ENCODE measurements around the gene LSM14B.

Gene LSM14B

DNA sequence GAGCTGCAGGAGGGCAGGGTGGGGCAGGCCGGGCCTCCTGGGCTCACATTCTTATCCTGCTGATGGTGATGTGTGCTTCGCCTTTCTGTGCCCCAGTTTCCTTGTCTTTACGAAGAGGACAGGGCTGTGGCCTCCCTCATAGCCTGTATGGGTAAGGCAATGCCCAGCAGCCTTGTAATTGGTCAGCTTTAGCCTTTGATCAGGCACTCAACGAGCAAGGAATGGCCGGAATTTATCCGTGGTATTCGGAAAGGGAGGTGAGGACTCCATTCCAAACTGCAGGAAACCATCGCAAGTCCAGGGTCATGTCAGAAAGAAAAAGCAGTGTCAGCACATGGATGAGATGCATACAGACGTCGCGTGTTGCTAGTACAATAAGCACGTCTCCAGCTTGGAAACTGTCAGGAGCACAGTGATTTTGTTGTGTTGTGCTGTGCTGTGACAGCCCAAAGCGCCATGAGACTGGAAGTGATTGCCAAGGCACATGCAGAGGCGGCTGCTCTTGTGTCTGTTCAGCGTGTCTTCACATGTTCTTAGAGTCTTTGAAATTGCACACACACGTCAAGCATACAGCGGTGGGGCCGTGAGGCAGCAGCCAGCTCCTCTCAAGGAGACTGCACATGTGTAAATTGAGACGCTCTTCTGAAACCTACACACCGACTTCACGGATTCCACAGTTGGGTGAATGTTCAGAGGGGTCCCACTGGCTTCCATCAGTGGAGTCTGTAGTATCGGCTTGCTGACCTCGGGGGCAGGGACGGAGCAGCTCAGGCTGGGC lies 27.4 kb downstream of the LSM14B start:
- Histone ChIP-seq H3K27me3 (no peaks in the 10 kb centered on the region), H3K4me1 (0 out of 2 replicates have a peak, but pooled peaks cover 2% of the 10 kb centered on the region), H3K9me3 (no peaks in the 10 kb centered on the region), H3K4me3 (ENCODE audit: low read depth, low read length) (no peak overlapping the region), H3K36me3 (peaks cover 45% of the 10 kb centered on the region)
- TF ChIP-seq CTCF (IDR thresholded peaks at IDR 0.05; ENCODE audit: low read depth, low read length): no peak
- no peak for DNase-seq

- peaks cover 43% of the 10 kb centered on the region for H3K36me3 ChIP-seq
- no peak for TF ChIP-seq CTCF (IDR thresholded peaks at IDR 0.05; ENCODE audit: low read depth, low read length)
- DNase-seq: no peak
- no peaks in the 10 kb centered on the region for H3K9me3 ChIP-seq
- no peaks in the 10 kb centered on the region for H3K27me3 ChIP-seq
- H3K4me1 ChIP-seq: peaks cover 2% of the 10 kb centered on the region; the same call in 1 of the 2 replicates
- H3K4me3 ChIP-seq (ENCODE audit: low read depth, low read length): no peak overlapping the region
These were observed 28.0 kb downstream of the LSM14B start for GRCh38 chr20:62150310-62150575.

GRCh38 chr20:62151225-62151624 lies 28.9 kb downstream of the LSM14B start:
- Histone ChIP-seq H3K9me3 (no peaks in the 10 kb centered on the region), H3K27me3 (no peaks in the 10 kb centered on the region), H3K4me3 (ENCODE audit: low read depth, low read length) (no peak overlapping the region), H3K36me3 (peaks cover 51% of the 10 kb centered on the region), H3K4me1 (peaks cover 12% of the 10 kb centered on the region)
- DNase-seq: no peak
- no peak for TF ChIP-seq CTCF (IDR thresholded peaks at IDR 0.05; ENCODE audit: low read depth, low read length)

GRCh38 chr20:62151835-62152364 lies 29.6 kb downstream of the LSM14B start:
- peaks cover 18% of the 10 kb centered on the region for H3K4me1 ChIP-seq
- H3K36me3 ChIP-seq: peaks cover 48% of the 10 kb centered on the region

GRCh38 chr20:62155428-62156253 lies 33.4 kb downstream of the LSM14B start:
- TF ChIP-seq CTCF (IDR thresholded peaks at IDR 0.05; ENCODE audit: low read depth, low read length): no peak
- H3K27me3 ChIP-seq: no peaks in the 10 kb centered on the region
- H3K4me3 ChIP-seq (ENCODE audit: low read depth, low read length): no peak overlapping the region
- no peak for DNase-seq
- peaks cover 28% of the 10 kb centered on the region for H3K4me1 ChIP-seq
- no peaks in the 10 kb centered on the region for H3K9me3 ChIP-seq
- peaks cover 52% of the 10 kb centered on the region for H3K36me3 ChIP-seq

More at GRCh38 chr20:62151835-62152364, 29.6 kb downstream of the LSM14B start:
- Histone ChIP-seq H3K4me3 (ENCODE audit: low read depth, low read length) (no peak overlapping the region), H3K27me3 (no peaks in the 10 kb centered on the region), H3K9me3 (no peaks in the 10 kb centered on the region)
- no peak for DNase-seq
- TF ChIP-seq CTCF (IDR thresholded peaks at IDR 0.05; ENCODE audit: low read depth, low read length): no peak

- DNase-seq: no peak
- Histone ChIP-seq H3K4me1 (peaks cover 29% of the 10 kb centered on the region), H3K9me3 (no peaks in the 10 kb centered on the region), H3K36me3 (peaks cover 51% of the 10 kb centered on the region), H3K4me3 (ENCODE audit: low read depth, low read length) (no peak overlapping the region), H3K27me3 (no peaks in the 10 kb centered on the region)
- TF ChIP-seq CTCF (IDR thresholded peaks at IDR 0.05; ENCODE audit: low read depth, low read length): no peak
These were observed 33.9 kb downstream of the LSM14B start for GRCh38 chr20:62156254-62156556.

Data from BE2C (cell line).